ENCODE results near the gene SEMA3F.

Gene SEMA3F

GRCh38 chr3:50124800-50125178 lies 30.3 kb upstream of the SEMA3F start:
- Histone ChIP-seq H3K27me3 (ENCODE audit: insufficient read depth, low read depth) (no peaks in the 10 kb centered on the region), H3K4me3 (IDR thresholded peaks at IDR 0.05; ENCODE audit: insufficient read depth, low read depth, low read length) (no peak overlapping the region), H3K4me2 (no peak overlapping the region), H2AFZ (ENCODE audit: low read depth) (no peak overlapping the region), H3K36me3 (ENCODE audit: insufficient read depth) (no peaks in the 10 kb centered on the region), H3K79me2 (ENCODE audit: insufficient read depth, low read depth) (no peaks in the 10 kb centered on the region), H3K27ac (no peak overlapping the region), H3K4me1 (ENCODE audit: low read depth, poor library complexity, severe bottlenecking) (no peaks in the 10 kb centered on the region), H4K20me1 (ENCODE audit: insufficient read depth) (no peaks in the 10 kb centered on the region), H3K9ac (no peak overlapping the region)
- TF ChIP-seq, protein P1, sequence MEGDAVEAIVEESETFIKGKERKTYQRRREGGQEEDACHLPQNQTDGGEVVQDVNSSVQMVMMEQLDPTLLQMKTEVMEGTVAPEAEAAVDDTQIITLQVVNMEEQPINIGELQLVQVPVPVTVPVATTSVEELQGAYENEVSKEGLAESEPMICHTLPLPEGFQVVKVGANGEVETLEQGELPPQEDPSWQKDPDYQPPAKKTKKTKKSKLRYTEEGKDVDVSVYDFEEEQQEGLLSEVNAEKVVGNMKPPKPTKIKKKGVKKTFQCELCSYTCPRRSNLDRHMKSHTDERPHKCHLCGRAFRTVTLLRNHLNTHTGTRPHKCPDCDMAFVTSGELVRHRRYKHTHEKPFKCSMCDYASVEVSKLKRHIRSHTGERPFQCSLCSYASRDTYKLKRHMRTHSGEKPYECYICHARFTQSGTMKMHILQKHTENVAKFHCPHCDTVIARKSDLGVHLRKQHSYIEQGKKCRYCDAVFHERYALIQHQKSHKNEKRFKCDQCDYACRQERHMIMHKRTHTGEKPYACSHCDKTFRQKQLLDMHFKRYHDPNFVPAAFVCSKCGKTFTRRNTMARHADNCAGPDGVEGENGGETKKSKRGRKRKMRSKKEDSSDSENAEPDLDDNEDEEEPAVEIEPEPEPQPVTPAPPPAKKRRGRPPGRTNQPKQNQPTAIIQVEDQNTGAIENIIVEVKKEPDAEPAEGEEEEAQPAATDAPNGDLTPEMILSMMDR (conservative IDR thresholded peaks at IDR 0.05; ENCODE audit: low read depth, low read length) = no peak

DNA sequence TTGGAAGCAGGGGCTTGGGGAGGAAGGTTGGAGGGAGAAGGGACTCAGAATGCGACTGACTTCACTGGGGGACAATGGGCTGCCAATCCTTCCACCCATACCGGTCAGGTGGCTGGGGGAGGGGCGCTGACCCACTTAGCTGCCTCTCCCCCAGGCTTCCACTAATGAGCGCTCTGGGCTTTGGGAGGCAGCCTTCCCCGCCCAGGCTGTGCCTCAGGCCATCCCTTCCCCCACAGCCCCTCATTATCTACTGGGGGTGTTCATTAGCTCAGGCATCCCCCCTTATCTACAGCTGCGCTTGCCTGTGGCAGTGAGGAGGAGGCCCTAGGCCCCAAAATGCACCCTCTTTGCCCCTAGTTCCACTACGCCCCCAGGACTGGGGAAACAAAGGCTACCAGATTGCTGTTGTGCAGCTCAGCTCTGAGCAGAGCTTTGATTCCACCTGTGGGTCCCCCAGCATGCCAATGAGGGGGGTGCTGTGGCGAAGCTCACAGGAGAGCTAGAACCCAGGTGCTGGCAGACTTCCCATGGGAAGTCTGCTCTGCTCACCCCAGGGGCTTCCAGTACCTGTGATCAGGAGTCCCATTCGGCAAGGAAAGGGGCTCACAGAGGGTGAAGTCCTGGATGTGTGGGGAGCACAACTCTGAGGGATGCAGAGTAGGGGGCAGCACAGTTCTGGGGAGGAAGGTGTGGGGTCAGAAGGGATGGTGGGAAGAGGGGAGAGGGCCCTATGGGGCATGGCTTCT lies 29.4 kb upstream of the SEMA3F start:
- Histone ChIP-seq H3K4me2 (no peak overlapping the region), H3K4me3 (IDR thresholded peaks at IDR 0.05; ENCODE audit: insufficient read depth, low read depth, low read length) (no peak overlapping the region), H4K20me1 (ENCODE audit: insufficient read depth) (no peaks in the 10 kb centered on the region), H3K79me2 (ENCODE audit: insufficient read depth, low read depth) (no peaks in the 10 kb centered on the region), H3K4me1 (ENCODE audit: low read depth, poor library complexity, severe bottlenecking) (no peaks in the 10 kb centered on the region), H3K27me3 (ENCODE audit: insufficient read depth, low read depth) (no peaks in the 10 kb centered on the region), H3K27ac (no peak overlapping the region), H3K36me3 (ENCODE audit: insufficient read depth) (no peaks in the 10 kb centered on the region), H3K9ac (no peak overlapping the region), H2AFZ (ENCODE audit: low read depth) (no peak overlapping the region)
- TF ChIP-seq, protein P1 (conservative IDR thresholded peaks at IDR 0.05; ENCODE audit: low read depth, low read length) = no peak

DNA sequence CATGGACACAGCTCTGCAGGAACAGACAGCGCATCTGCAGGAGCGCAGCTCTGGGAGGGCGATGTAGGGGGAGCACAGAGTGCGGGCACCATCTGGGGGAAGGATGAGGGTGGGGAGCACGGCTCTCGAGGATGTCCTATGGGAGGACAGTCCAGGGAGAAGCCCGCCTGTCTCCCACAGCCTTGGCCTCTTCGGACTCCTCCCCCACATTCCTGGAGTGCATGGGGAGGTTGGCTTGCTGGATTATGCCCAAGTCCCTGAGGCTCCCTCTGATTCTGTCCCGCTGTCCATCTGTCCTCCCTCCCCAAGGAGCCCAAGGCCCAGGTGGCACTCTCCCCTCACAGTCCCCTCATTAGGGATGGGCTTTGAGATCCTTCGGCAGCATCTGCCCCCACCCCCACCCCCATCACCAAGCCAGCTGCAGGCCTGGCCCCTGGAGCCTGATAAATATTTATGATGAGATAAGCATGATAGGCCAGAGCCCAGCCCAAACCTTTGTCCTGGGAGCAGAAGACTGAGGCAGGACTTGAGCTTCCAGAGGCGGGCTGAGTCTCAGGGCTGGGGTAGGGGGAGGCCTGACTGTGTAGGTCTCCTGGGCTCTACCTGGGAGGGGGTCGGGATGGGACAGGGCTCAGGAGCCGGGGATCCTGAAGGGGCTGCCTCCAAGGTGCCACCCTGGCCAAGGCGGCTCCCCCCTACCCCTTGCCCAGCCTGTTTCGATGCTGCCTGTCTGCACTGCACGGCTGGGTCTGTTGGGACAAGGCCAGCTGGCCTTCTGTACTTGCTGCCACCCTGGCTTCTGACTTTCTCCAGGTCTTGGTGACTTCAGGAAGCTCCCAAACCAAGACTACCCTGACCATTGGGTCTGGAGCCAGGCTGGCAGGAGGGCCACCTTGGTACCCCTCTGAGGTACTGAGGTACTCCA lies 28.6 kb upstream of the SEMA3F start:
- Histone ChIP-seq H2AFZ (ENCODE audit: low read depth) (no peak overlapping the region), H4K20me1 (ENCODE audit: insufficient read depth) (no peaks in the 10 kb centered on the region), H3K4me2 (no peak overlapping the region), H3K4me1 (ENCODE audit: low read depth, poor library complexity, severe bottlenecking) (no peaks in the 10 kb centered on the region), H3K27ac (no peak overlapping the region), H3K9ac (no peak overlapping the region), H3K4me3 (IDR thresholded peaks at IDR 0.05; ENCODE audit: insufficient read depth, low read depth, low read length) (no peak overlapping the region), H3K79me2 (ENCODE audit: insufficient read depth, low read depth) (no peaks in the 10 kb centered on the region), H3K27me3 (ENCODE audit: insufficient read depth, low read depth) (no peaks in the 10 kb centered on the region; the same call in 1 of the 2 replicates), H3K36me3 (ENCODE audit: insufficient read depth) (no peaks in the 10 kb centered on the region)
- TF ChIP-seq, protein P1 (conservative IDR thresholded peaks at IDR 0.05; ENCODE audit: low read depth, low read length) = no peak

DNA sequence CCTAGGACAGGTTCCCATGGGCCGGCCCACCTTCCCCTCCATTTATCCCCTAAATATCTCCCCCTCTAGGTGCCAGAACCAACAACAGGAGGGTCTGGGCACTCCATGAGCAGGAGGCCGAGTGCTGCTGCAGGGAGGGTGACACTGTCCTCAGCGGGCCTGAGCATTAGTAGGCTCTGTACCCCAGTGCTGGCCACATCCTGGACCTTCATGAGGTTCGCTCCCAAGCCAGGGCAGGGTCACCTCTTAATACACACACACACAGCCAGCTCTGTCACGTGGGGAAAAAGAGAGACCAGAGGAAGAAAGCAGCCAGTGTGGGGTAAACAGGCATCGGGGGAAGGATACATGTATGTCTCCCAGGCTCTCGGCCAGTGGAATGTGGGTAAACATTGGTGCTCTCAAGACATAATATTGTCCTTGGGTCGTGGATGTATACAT lies 27.9 kb upstream of the SEMA3F start:
- Histone ChIP-seq H3K4me1 (ENCODE audit: low read depth, poor library complexity, severe bottlenecking) (no peaks in the 10 kb centered on the region), H3K9ac (no peak overlapping the region), H3K27me3 (ENCODE audit: insufficient read depth, low read depth) (no peaks in the 10 kb centered on the region; the same call in 1 of the 2 replicates), H4K20me1 (ENCODE audit: insufficient read depth) (no peaks in the 10 kb centered on the region), H3K4me2 (no peak overlapping the region), H3K79me2 (ENCODE audit: insufficient read depth, low read depth) (no peaks in the 10 kb centered on the region), H3K36me3 (ENCODE audit: insufficient read depth) (no peaks in the 10 kb centered on the region), H3K4me3 (IDR thresholded peaks at IDR 0.05; ENCODE audit: insufficient read depth, low read depth, low read length) (no peak overlapping the region), H2AFZ (ENCODE audit: low read depth) (no peak overlapping the region), H3K27ac (no peak overlapping the region)
- TF ChIP-seq, protein P1 (conservative IDR thresholded peaks at IDR 0.05; ENCODE audit: low read depth, low read length) = no peak

All from KMS-11 (cell line).